ACHN (cell line): Measurements from ENCODE around the gene IGSF21.

Experiments
- DNase-seq: peaks from one replicate; pipeline ENCODE4 v3.0.0-alpha.2; 2015
- in situ Hi-C: cut with HindIII; loops from 2 replicates; pipeline ENCODE4 v1.10.0; 2017; ENCODE audit warnings: low sequenced_read_pairs, low pct_ligation_motif_present, low pct_unique_long_range_greater_than_20kb

IGSF21 gene

DNA sequence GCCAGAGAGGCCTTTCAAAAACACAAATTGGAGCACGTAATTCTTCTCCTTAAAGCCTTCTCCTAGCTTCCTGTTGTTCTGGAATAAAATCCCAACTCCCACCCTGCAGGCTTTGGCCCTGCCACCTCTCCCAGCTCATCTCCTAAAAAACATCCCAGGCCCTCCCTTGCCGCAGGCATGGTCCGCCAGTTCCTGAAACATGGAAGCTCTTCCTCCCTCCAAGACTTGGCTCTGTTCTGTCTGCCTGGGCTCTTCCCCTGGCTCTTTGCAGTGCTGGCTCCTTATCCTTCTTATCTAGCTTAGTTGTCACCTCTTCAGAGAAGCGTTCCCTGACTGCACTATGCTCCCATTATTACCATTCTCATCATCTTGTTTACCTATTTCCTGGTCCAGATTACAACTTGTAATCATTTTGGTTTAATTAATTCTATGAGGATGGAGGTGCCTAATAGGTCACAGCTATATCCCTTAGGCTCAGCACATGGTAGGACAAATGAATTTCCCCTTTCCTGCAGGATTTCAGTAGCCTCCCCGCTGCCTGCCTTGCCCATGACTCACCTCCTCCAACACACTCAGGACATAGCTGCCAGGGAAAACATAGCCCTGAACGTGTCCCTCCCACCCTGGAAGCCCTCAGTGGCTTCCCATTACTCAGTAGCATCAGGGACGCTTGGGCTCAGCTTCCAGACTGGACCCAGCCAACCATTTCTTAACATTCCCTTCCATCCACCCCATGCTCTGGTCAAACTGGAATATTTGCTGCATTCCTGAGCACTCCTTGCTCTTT, 15.7 kb upstream of the IGSF21 start:
- peak; percentile 50 for DNase-seq

GRCh38 chr1:18093193-18093592, 14.4 kb upstream of the IGSF21 start:
- DNase-seq, result no peak
- in situ Hi-C loops, result no loop called here

More for the DNA sequence above, 15.7 kb upstream of the IGSF21 start:
- in situ Hi-C loops, result no loop called here

DNA sequence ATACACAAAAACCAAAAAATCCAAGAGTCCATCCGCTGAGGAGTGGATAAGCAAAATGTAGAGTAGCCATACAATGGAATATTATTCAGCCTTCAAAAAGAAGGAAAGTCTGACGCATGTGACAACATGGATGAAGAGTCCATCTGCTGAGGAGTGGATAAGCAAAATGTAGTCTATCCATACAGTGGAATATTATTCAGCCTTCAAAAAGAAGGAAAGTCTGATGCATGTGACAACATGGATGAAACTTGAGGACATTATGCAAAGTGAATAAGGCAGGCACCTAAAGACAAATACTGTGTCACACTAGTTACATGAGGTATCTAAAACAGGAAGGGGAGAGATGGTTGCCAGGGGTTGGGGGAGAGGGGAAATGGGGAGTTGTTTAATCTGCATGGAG, 14.0 kb upstream of the IGSF21 start:
- no peak for DNase-seq
- in situ Hi-C loops, result no loop called here

DNA sequence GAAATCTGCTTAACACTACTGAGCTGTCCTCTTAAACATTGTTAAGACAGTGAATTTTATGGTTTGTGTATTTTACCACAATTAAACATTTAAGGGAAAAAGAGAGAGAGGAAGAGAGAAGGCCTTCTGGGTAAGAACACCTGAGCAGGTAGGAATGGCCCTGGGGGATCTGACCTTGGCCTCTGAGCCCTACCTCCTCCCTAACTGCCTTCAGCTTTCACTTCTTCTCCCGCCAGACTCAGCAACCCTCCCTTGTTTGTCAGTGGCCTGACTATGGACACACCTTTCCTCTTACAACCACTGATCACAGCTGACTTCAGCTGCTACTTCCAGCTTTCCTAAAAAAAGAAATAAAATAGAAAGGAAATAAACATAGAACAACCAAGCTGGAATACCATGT, 13.5 kb upstream of the IGSF21 start:
- in situ Hi-C loops, result no loop called here
- no peak for DNase-seq

GRCh38 chr1:18097206-18097605, 10.4 kb upstream of the IGSF21 start:
- DNase-seq, result no peak
- in situ Hi-C loops, result no loop called here

DNA sequence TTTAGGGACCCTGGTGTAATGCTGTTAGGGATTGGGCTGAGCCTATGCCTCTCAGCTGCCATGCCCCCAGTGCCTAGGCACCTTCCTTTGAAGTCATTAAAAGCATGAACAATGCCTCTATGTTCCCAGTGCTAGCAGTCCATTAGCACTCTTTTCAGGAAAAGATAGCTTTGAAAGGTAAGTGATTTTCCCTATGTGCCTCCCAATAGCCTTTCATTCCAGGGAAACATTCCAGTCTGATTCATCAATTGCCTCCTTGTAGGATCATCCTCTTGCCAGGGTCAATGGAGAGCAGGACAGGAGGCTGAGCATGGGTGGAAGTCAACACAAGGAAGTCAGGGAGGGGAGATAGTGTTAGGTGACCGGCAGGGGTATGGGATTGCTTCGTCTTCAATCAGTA, 8.6 kb upstream of the IGSF21 start:
- no peak for DNase-seq
- in situ Hi-C loops, result no loop called here

DNA sequence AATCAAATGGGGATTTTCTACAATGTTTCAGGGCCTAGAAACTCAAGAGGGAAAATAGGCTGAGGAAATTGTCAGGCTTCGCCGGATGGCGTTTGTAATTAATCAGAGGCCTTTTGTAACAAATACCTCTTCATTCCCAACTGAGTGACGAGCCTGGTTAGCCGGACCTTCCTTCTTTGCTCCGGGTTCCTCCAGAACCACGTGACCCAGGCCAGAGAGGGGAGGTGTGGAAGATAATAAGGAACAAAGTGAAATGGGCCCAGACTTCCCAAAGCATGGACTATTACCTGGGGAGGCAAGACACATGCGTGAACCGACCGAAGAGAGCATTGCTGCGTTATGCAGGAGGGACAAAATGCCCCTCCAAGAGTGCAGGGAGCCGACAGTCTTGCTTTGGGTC, 7.5 kb upstream of the IGSF21 start:
- in situ Hi-C loops, result no loop called here
- DNase-seq, result no peak

GRCh38 chr1:18100491-18101063, 7.0 kb upstream of the IGSF21 start:
- in situ Hi-C loops, result no loop called here
- DNase-seq, result peak; percentile 59

DNA sequence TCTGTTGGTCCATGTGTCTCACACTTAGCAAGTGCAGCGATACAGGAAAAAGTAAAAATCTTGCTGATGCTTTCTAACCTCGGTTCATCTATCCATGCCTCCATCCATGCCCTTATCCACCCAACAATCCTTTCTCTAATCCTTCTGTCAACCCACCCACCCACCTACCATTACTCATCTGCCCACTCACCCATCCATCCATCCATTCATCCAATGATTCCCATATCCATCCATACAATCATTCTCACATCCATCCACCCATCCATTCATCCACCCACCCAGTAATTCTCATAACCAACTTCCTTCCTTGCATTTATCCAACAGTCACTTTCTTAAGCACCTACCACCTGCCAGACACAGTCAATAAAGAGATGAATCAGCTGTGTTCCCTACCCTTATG, 6.1 kb upstream of the IGSF21 start:
- no peak for DNase-seq
- in situ Hi-C loops, result no loop called here

- in situ Hi-C loops, result no loop called here
- DNase-seq, result no peak
Measured at GRCh38 chr1:18103788-18104421, 3.7 kb upstream of the IGSF21 start.

DNA sequence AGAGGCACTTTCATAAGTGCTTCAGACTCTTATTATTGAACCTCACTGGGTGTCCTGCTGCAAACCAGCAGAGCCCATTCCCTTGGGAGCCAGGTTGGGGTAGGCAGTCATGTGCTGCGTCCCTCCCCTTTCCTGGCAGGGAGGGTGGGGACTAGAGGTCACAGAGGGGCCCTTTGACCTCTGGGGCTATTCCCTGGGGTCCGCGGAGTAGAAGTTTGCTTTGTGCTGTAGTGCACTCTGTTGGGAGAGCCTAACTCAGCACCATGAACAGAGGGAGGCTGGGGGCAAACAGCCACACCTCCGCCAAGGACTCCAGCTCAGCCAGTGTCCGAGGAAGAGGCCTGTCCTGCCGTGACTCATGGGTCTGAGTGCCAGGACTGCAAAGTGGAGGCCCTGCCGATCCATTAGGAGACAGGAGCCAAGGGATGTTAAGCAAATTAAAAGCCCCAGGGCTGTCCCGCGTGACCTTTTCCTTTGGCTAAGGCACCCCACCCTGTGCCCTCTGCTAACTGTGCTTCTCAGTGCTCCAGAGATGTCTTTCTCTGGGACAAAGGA, 3.0 kb upstream of the IGSF21 start:
- DNase-seq, result no peak

DNA sequence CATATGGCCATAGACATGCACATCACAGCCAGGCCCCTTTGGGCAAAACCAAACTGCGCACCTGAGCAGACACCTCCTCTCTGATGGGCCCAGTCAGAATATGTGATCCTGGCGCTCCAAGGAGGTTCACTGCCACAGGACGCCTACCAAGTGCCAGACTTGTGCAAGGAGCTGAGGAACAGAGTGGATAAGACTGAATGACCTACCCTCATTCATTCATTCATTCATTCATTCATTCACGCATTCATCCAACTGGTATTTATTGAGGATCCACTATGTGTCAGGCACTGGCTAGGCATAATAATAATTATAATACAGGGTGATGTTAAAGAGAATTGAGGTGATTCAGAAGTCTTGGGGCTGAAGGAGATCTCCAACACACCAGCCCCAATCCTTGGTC, 2.4 kb upstream of the IGSF21 start:
- DNase-seq, result no peak
- in situ Hi-C loops, result no loop called here

More for the DNA sequence above, 3.0 kb upstream of the IGSF21 start:
- in situ Hi-C loops, result no loop called here

DNA sequence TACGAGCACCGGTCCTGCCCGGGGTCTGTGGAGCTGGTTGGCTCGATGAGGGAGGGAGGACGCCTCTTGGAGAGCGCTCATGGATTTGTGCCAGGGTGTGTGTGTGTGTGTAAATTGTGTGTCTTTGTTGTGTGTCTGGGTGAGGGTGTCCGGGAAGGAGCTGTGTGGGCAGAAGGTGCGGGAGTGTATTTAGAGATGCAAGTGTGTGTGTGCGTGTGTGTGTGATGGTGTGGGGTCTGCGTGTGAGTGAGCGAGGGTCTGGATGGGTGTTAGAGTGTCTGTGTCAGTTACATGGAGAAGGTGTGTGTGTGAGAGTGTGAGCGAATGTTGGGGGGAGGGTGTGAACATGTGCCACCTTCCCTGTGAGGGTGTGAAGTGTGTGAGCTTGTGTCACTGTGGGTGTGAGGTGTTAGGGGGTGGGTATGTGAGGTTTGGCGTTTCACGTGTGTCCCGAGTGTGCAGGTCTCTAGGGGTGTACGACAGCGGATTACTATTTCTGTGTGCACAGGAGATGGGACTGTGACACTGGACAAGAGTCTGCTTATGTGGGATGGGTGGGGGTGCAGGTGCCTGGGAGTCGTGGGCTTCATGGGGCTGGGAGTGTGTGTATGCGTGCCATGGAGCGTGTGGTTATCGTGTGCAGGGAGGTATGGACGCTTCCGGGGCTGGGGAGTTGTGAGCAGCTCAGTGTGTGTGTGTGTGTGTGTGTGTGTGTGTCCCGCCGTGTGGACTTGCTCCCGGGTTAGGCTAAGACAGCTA, 880 bp downstream of the IGSF21 start:
- in situ Hi-C loops, result no loop called here
- DNase-seq, result no peak

DNA sequence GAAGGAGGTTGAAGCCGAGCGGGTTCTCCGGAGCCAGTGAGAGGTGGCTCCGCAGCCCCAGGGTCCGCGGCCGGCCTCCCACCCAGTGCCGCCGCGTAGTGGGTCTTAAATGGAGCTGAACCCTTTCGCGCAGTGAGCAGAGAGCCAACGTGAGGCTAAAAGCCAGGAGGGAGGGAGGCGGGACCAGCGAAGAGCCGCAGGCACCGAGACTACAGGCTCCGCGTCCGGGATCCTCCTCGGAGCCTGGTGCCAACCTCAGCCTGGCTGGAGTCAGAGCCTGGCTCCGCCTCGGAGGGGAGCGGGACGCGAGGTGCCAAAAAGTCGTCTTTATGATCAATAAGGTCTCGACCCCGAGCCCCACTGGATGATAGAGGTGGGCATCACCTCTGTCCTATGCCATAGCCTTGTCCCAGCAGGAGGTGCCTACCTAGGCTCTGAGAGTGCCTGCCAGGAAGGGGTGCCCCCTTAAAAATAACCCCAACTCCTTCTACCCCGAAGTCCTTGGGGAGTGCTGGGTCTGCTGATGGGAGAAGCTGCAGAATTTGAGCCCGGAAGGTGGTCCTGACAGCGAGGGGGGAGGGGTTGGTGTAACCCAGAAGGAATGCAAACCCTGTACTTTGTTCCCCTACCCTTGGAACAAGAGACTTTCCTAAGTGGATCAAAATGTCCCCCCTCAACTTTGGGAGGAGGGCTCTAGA, 1.6 kb downstream of the IGSF21 start:
- DNase-seq, result no peak
- in situ Hi-C loops, result no loop called here

GRCh38 chr1:18109756-18110597, 2.4 kb downstream of the IGSF21 start:
- in situ Hi-C loops, result no loop called here
- no peak for DNase-seq

DNA sequence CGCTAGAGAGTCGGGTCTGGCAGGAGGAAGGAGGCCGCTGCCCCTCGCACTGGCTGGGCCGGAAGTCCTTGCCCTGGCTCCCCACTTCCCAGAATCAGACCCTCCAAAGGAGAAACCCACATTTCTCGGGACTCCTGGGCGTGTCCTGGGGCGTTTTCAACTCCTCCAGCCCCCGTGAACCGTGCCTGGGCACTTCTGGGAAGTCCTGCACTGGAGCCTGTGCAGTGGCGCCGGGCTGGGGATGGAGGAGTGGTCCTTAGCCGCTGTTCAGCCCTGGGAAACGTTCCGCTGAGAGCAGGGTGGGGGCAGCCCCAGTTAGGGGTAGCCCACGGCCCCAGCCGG, 3.0 kb downstream of the IGSF21 start:
- in situ Hi-C loops, result no loop called here
- no peak for DNase-seq

GRCh38 chr1:18110968-18111367, 3.4 kb downstream of the IGSF21 start:
- in situ Hi-C loops, result no loop called here
- no peak for DNase-seq
